ENCODE data around the gene NANP.

NANP gene

GRCh38 chr20:25567286-25567685, 56.5 kb downstream of the NANP start:
- no peak for DNase-seq

- DNase-seq, result no peak
Measured at GRCh38 chr20:25566821-25567220, 57.0 kb downstream of the NANP start.

- no peak for DNase-seq
Measured at GRCh38 chr20:25565578-25566157, 58.1 kb downstream of the NANP start.

GRCh38 chr20:25563876-25564275, 59.9 kb downstream of the NANP start:
- no peak for DNase-seq

- DNase-seq, result no peak
Measured at GRCh38 chr20:25563362-25563761, 60.5 kb downstream of the NANP start.

Measured in inflammatory macrophage treated with lipopolysaccharide for 1 hour (primary cell).